Activated T-helper 2 cell treated with anti-CD3 and anti-CD28 coated beads, Interferon-gamma antibody, Interleukin-2, Interleukin-4, amounts not matched to agents 10 μg/mL and 5 μg/mL and 100 μg/mL, durations not matched to agents 14 hours and 24 hours and 36 hours (primary cell): ENCODE measurements around the gene PAIP1. TPM values are rescaled to one million over a fixed set of nuclear protein-coding genes. Genes with fewer than 3 reads are reported as not detected.
"Not testable (repeated sequence)": the region's sequence is repeated elsewhere in the genome, so short reads cannot be mapped to it uniquely, and the experiment has no call there.

Experiments
- DNase-seq: peaks from one replicate; pipeline ENCODE4 v3.0.0; 2021; ENCODE audit warnings: low spot score
- H3K27ac Mint-ChIP-seq: one replicate; pipeline ENCODE4 v1.8.0; 2021; ENCODE audit warnings: mixed read lengths
- H3K27me3 Mint-ChIP-seq: one replicate; pipeline ENCODE4 v1.8.0; 2021; ENCODE audit warnings: low read depth, mixed read lengths
- H3K36me3 Mint-ChIP-seq: one replicate; pipeline ENCODE4 v1.8.0; 2021; ENCODE audit warnings: low read depth, mixed read lengths
- H3K4me1 Mint-ChIP-seq: one replicate; pipeline ENCODE4 v1.8.0; 2021; ENCODE audit warnings: low read depth, mixed read lengths
- H3K4me3 Mint-ChIP-seq: one replicate; pipeline ENCODE4 v1.8.0; 2021; ENCODE audit warnings: low read depth, mild to moderate bottlenecking, moderate library complexity, mixed read lengths
- H3K9me3 Mint-ChIP-seq: one replicate; pipeline ENCODE4 v1.8.0; 2021; ENCODE audit warnings: mixed read lengths
- intact Hi-C: fragments of 100-400 bp; cut with micrococcal nuclease; formaldehyde crosslinking; loops from one replicate; pipeline ENCODE4 v1.15.1; 2023
- total RNA-seq: library from RNA; stranded (reverse); gene quantifications from 2 replicates; pipeline ENCODE4 v1.2.3, GENCODE V29; 2022

Gene PAIP1
- total RNA-seq, 1 donor from 2014 or later = 56.8 TPM

DNA sequence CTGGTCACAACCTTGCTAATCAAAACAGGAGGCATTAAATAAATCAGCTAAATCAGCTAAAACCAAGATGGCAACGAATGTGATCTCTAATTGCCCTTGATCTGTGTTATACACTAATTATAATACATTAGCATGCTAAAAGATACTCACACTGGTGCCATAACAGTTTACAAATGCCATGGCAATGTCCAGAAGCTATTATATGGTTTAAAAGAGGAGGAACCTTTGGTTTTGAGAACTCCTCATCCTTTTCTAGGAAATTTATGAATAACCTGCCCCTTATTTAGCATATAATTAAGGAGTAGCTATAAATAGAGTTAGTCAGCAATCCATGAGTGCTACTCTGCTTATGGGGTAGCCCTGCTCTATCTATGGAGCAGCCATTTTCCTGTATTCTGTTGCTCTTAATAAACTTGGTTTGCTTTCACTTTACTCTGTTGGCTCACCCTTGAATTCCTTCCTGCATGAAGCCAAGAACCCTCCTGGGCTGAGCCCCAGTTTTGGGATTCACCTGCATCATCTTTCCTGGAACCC, 27.4 kb upstream of the PAIP1 start:
- Mint-ChIP-seq H3K4me3 (no peak overlapping the region), H3K9me3 (no peaks in the 10 kb centered on the region), H3K36me3 (peaks cover 10% of the 10 kb centered on the region), H3K27ac (no peak overlapping the region), H3K27me3 (no peaks in the 10 kb centered on the region), H3K4me1 (no peaks in the 10 kb centered on the region)
- intact Hi-C loops = no loop called here
- no peak for DNase-seq

- Mint-ChIP-seq H3K36me3 (peaks cover 10% of the 10 kb centered on the region), H3K27me3 (no peaks in the 10 kb centered on the region), H3K27ac (no peak overlapping the region), H3K4me1 (no peaks in the 10 kb centered on the region), H3K9me3 (no peaks in the 10 kb centered on the region), H3K4me3 (no peak overlapping the region)
- intact Hi-C loops = no loop called here
- DNase-seq = no peak
Observed at GRCh38 chr5:43583724-43584123, 26.8 kb upstream of the PAIP1 start.

DNA sequence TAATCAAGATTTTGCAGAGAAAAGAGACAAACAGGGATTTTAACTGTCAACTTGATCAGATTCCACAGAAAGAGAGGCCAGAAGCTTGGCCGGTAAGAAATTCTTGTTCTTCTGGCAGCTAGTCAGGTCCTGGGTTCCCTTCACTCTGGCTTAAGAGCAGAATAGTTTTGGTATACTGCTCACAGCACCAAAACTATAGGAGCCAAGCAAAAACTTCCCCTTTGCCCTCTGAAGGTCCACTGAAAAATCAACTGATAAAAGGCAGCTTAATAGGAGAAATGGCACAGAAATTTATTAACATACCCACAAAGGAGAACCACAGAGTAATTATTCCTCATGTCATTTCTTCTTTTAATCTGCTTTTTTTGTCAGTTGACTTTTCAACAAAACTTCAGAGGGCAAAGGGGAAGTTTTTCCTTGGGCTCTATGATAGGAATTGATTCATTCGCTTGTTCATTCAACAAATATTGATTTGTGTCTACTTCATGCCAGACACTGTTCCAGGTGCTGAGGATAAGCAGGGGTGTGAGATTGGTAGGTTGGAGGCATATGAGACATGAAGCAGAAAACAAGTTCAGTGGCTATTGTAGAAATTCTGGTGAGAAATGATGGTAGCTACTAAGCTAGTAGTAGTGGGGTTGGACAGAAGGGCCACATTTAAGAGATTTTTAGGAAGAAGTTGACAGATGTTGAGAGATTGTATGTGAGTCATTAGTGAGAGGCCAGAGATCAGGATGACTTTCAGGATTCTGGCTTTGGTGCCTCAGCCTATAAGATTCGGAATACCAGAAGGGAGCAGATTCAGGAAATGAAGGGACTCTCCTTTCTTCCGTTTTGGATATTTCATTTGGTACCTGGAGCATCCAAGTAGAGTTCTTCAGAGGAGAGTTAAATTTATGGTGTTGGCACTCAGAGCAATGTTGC, 25.5 kb upstream of the PAIP1 start:
- Mint-ChIP-seq H3K9me3 (no peaks in the 10 kb centered on the region), H3K4me3 (no peak overlapping the region), H3K36me3 (peaks cover 10% of the 10 kb centered on the region), H3K27me3 (no peaks in the 10 kb centered on the region), H3K27ac (no peak overlapping the region), H3K4me1 (no peaks in the 10 kb centered on the region)
- no peak for DNase-seq
- intact Hi-C loops = no loop called here

DNA sequence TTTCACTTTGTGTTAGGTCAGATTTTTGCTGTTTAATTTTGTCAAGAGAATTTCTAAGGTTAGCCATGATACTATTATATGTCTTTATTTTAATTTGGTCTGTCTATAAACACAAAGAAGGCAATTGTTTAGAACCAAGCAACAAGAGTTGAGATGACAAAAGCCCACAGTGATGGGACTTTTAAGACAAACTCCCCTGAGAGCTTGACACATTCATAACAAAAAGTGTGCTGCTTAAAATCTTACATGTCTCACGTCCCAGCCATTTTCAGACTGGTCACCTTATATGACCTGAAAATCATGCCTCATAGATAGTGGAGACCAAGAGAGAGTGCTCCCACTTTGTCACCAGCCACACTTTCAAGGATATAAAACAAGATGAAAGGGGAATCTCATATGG, 24.5 kb upstream of the PAIP1 start:
- no peaks in the 10 kb centered on the region for H3K9me3 Mint-ChIP-seq

DNA sequence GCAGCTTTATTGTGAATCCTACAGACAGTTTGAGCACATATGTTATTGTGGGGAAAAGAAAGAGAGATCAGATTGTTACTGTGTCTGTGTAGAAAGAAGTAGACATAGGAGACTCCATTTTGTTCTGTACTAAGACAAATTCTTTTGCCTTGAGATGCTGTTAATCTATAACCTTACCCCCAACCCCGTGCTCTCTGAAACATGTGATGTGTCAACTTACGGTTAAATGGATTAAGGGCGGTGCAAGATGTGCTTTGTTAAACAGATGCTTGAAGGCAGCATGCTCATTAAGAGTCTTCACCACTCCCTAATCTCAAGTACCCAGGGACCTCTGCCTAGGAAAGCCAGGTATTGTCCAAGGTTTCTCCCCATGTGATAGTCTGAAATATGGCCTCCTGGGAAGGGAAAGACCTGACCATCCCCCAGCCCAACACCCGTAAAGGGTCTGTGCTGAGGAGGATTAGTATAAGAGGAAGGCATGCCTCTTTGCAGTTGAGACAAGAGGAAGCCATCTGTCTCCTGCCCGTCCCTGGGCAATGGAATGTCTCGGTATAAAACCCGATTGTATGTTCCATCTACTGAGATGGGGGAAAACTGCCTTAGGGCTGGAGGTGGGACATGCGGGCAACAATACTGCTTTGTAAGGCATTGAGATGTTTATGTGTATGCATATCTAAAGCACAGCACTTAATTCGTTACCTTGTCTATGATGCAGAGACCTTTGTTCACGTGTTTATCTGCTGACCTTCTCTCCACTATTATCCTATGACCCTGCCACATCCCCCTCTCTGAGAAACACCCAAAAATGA, 23.7 kb upstream of the PAIP1 start:
- H3K9me3 Mint-ChIP-seq, H3K27ac Mint-ChIP-seq, H3K4me1 Mint-ChIP-seq, intact Hi-C loops, DNase-seq, H3K4me3 Mint-ChIP-seq, H3K27me3 Mint-ChIP-seq: not testable (repeated sequence)
- peaks cover 19% of the 10 kb centered on the region for H3K36me3 Mint-ChIP-seq

More for the DNA sequence above, 24.5 kb upstream of the PAIP1 start:
- Mint-ChIP-seq H3K36me3 (peaks cover 16% of the 10 kb centered on the region), H3K4me3 (no peak overlapping the region), H3K4me1 (no peaks in the 10 kb centered on the region), H3K27me3 (no peaks in the 10 kb centered on the region), H3K27ac (no peak overlapping the region)
- DNase-seq = no peak
- intact Hi-C loops = no loop called here

DNA sequence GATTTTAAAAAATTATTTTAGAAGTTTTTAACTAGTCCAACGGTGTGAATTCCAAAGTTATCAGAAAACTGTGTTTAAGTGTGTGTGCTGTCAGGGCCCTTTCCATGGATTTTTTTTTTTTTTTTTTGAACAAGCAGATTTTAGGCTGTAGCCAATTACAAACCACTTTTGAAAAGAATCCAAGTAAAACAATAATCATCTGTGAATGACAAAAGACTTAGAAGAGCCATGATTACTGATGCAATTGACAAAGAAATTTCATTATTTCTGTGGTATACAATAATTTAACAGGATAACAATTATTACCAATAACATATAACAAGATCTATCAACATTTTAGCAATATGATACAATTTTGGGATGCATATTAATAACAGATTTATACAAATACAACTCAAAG, 16.2 kb upstream of the PAIP1 start:
- Mint-ChIP-seq H3K4me3 (no peak overlapping the region), H3K4me1 (peaks cover under 1% of the 10 kb centered on the region)
- intact Hi-C loops = no loop called here

GRCh38 chr5:43572357-43572756, 15.5 kb upstream of the PAIP1 start:
- H3K27me3 Mint-ChIP-seq = no peaks in the 10 kb centered on the region
- no peaks in the 10 kb centered on the region for H3K9me3 Mint-ChIP-seq
- peaks cover 17% of the 10 kb centered on the region for H3K36me3 Mint-ChIP-seq
- H3K27ac Mint-ChIP-seq = no peak overlapping the region
- intact Hi-C loops = no loop called here
- H3K4me1 Mint-ChIP-seq = peaks cover 3% of the 10 kb centered on the region
- no peak overlapping the region for H3K4me3 Mint-ChIP-seq
- DNase-seq = no peak

More for the DNA sequence above, 16.2 kb upstream of the PAIP1 start:
- Mint-ChIP-seq H3K9me3 (no peaks in the 10 kb centered on the region), H3K36me3 (peaks cover 17% of the 10 kb centered on the region), H3K27ac (no peak overlapping the region), H3K27me3 (no peaks in the 10 kb centered on the region)
- no peak for DNase-seq

DNA sequence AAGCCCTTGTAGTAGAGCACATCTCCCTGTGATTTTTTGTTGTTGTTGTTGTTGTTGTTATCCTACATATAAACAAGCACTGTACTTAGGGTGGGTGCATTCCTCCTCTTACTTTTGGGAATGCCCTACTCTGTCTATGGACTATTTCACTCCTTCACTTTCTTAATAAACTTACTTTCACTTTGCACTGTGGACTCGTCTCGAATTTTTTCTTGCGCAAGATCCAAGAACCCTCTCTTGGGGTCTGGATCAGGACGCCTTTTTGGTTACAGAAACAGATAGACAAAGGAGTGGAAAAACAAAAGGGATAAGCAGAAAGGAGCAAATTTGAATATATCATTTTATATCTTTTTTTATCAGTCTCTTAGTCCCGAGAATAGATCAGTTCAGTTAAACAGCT, 14.4 kb upstream of the PAIP1 start:
- intact Hi-C loops = no loop called here
- H3K27ac Mint-ChIP-seq = no peak overlapping the region
- H3K27me3 Mint-ChIP-seq = no peaks in the 10 kb centered on the region
- H3K9me3 Mint-ChIP-seq = no peaks in the 10 kb centered on the region
- H3K36me3 Mint-ChIP-seq = peaks cover 11% of the 10 kb centered on the region
- no peak overlapping the region for H3K4me3 Mint-ChIP-seq
- H3K4me1 Mint-ChIP-seq = peaks cover 3% of the 10 kb centered on the region
- DNase-seq = no peak

GRCh38 chr5:43570450-43571158, 13.7 kb upstream of the PAIP1 start:
- no peaks in the 10 kb centered on the region for H3K9me3 Mint-ChIP-seq
- H3K4me1 Mint-ChIP-seq = peaks cover 3% of the 10 kb centered on the region
- H3K27me3 Mint-ChIP-seq = no peaks in the 10 kb centered on the region
- H3K36me3 Mint-ChIP-seq = peaks cover 8% of the 10 kb centered on the region
- H3K27ac Mint-ChIP-seq = no peak overlapping the region
- DNase-seq = no peak
- no peak overlapping the region for H3K4me3 Mint-ChIP-seq
- intact Hi-C loops = no loop called here

GRCh38 chr5:43569236-43569746, 12.4 kb upstream of the PAIP1 start:
- H3K4me1 Mint-ChIP-seq = peaks cover 3% of the 10 kb centered on the region
- no peak overlapping the region for H3K27ac Mint-ChIP-seq
- H3K36me3 Mint-ChIP-seq = no peaks in the 10 kb centered on the region
- intact Hi-C loops = no loop called here
- H3K27me3 Mint-ChIP-seq = no peaks in the 10 kb centered on the region
- DNase-seq = no peak
- no peak overlapping the region for H3K4me3 Mint-ChIP-seq
- no peaks in the 10 kb centered on the region for H3K9me3 Mint-ChIP-seq

DNA sequence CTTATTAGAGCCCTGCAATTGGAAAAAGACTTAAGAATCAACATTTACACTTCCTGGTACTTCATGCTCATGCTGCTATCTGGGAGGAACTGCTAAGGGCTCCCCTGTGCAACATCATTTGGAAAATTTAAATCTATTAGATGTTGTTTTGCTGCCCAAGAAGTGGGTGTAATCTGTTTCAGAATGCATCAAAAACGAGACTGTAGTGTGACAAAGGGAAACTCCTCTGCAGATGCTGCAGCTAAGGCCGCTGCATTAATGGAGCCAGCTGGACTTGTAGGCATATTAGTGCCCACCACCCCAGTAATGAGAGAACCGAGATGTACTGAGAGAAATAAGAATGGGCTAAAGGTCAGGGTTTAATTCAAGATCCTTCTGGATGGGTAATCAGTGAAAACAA, 11.1 kb upstream of the PAIP1 start:
- Mint-ChIP-seq H3K36me3 (no peaks in the 10 kb centered on the region), H3K4me3 (no peak overlapping the region), H3K27me3 (no peaks in the 10 kb centered on the region), H3K27ac (no peak overlapping the region), H3K9me3 (no peaks in the 10 kb centered on the region), H3K4me1 (peaks cover 3% of the 10 kb centered on the region)
- DNase-seq = no peak
- intact Hi-C loops = no loop called here

- Mint-ChIP-seq H3K4me1 (peaks cover 3% of the 10 kb centered on the region), H3K9me3 (no peaks in the 10 kb centered on the region), H3K27ac (no peak overlapping the region), H3K4me3 (no peak overlapping the region), H3K36me3 (no peaks in the 10 kb centered on the region), H3K27me3 (peaks cover 7% of the 10 kb centered on the region)
- intact Hi-C loops = no loop called here
- DNase-seq = no peak
Observed at GRCh38 chr5:43565043-43565442, 8.2 kb upstream of the PAIP1 start.
